H1 (cell line): ENCODE data around the gene CHST3. TPM values are rescaled to one million over a fixed set of nuclear protein-coding genes. Genes with fewer than 3 reads are reported as not detected.

Source experiments
- CTCF ChIA-PET: fragments of 300-600 bp; sonication (Branson Sonifier 250); formaldehyde crosslinking; loops from one replicate; lab custom pipeline; 2021; ENCODE audit not compliant: partially characterized antibody; lab: Charles Lee
- POLR2A ChIA-PET: fragments of 300-600 bp; sonication (Branson Sonifier 250); formaldehyde crosslinking; loops from one replicate; lab custom pipeline; 2021; ENCODE audit warnings: inconsistent platforms; ENCODE audit not compliant: partially characterized antibody; lab: Charles Lee
- DNase-seq, 2 experiments: peaks; one replicate each; pipeline versions ENCODE4 v3.0.0 to v3.0.0-alpha.2; 2010 to 2022; ENCODE audit warnings: low spot score in 2 of 2, low read depth in 1 of 2, mixed read lengths in 1 of 2
- FAIRE-seq: peaks from 2 replicates; lab custom pipeline; 2011; peaks lifted over from hg19 to GRCh38; lab: Jason Lieb, UNC
- H2AFZ ChIP-seq: 2 replicates; pipeline ENCODE4 v1.8.1; 2012; ENCODE audit warnings: low read length, inconsistent platforms
- H2AK5ac ChIP-seq: 2 replicates; pipeline ENCODE4 v1.6.1; 2013; ENCODE audit warnings: low read depth, low read length
- H2BK120ac ChIP-seq: replicated peaks from 2 replicates; pipeline ENCODE3; 2013; ENCODE audit warnings: low read depth, low read length, inconsistent platforms
- H2BK12ac ChIP-seq: 2 replicates; pipeline ENCODE4 v1.6.1; 2013; ENCODE audit warnings: low read depth, low read length
- H2BK15ac ChIP-seq: 2 replicates; pipeline ENCODE4 v1.6.1; 2013; ENCODE audit warnings: low read length
- H2BK20ac ChIP-seq: 2 replicates; pipeline ENCODE4 v1.6.1; 2013; ENCODE audit warnings: low read length
- H2BK5ac ChIP-seq: 2 replicates; pipeline ENCODE4 v1.6.1; 2013; ENCODE audit warnings: low read depth, low read length
- H3K14ac ChIP-seq: 2 replicates; pipeline ENCODE4 v1.6.1; 2013; ENCODE audit warnings: inconsistent platforms; ENCODE audit not compliant: insufficient read length
- H3K18ac ChIP-seq: 2 replicates; pipeline ENCODE4 v1.6.1; 2013; ENCODE audit warnings: low read length; ENCODE audit errors: extremely low read depth
- H3K23ac ChIP-seq: 2 replicates; pipeline ENCODE4 v1.6.1; 2013; ENCODE audit warnings: inconsistent platforms; ENCODE audit not compliant: insufficient read length
- H3K23me2 ChIP-seq: 2 replicates; pipeline ENCODE4 v1.6.1; 2013; ENCODE audit warnings: low read depth, low read length
- H3K27ac ChIP-seq: 2 replicates; pipeline ENCODE4 v1.6.1; 2011; ENCODE audit warnings: low read depth, low read length, inconsistent platforms
- H3K27me3 ChIP-seq, 4 experiments: replicated peaks in 1 of 4; 1 replicate in 1 of 4; 2 replicates in 3 of 4; pipeline versions ENCODE4 v1.6.1 to v1.8.1; 2011 to 2013; ENCODE audit warnings: low read length in 3 of 4, mild to moderate bottlenecking in 3 of 4, inconsistent platforms in 2 of 4, mixed read lengths in 2 of 4, moderate library complexity in 1 of 4; ENCODE audit not compliant: control insufficient read depth in 3 of 4, insufficient read depth in 3 of 4; ENCODE audit errors: extremely low read depth in 1 of 4
- H3K36me3 ChIP-seq, 4 experiments: 2 replicates each; pipeline versions ENCODE4 v1.6.1 to v1.8.1; 2011 to 2013; ENCODE audit warnings: mild to moderate bottlenecking in 4 of 4, low read length in 3 of 4, moderate library complexity in 2 of 4, control low read depth in 1 of 4, inconsistent platforms in 1 of 4; ENCODE audit not compliant: insufficient read depth in 4 of 4, control insufficient read depth in 2 of 4
- H3K4ac ChIP-seq: replicated peaks from 2 replicates; pipeline ENCODE3; 2013; ENCODE audit warnings: low read length, low read depth, mixed read lengths, inconsistent platforms; ENCODE audit not compliant: insufficient read length
- H3K4me1 ChIP-seq, 4 experiments: replicated peaks in 1 of 4; 1 replicate in 1 of 4; 2 replicates in 3 of 4; pipeline versions ENCODE4 v1.6.1 to v1.8.1; 2011 to 2013; ENCODE audit warnings: low read length in 3 of 4, inconsistent platforms in 2 of 4, mixed read lengths in 1 of 4; ENCODE audit not compliant: insufficient read depth in 4 of 4, control insufficient read depth in 3 of 4
- H3K4me2 ChIP-seq, 2 experiments: 2 replicates each; pipeline versions ENCODE4 v1.6.1 to v1.8.1; 2011 to 2013; ENCODE audit warnings: low read depth in 2 of 2, low read length in 2 of 2, control low read depth in 1 of 2, inconsistent platforms in 1 of 2, mild to moderate bottlenecking in 1 of 2; ENCODE audit not compliant: insufficient read depth in 1 of 2
- H3K4me3 ChIP-seq, 4 experiments: fragments of 200-600, 300-600 bp in 1 of 4; sonication (generic), shearing (Covaris generic), sonication (Bioruptor Twin) in 1 of 4; 2 replicates each; pipeline versions ENCODE4 v1.5.1 to v1.8.1; 2011 to 2016; ENCODE audit warnings: low read length in 4 of 4, low read depth in 3 of 4, control low read depth in 2 of 4, inconsistent platforms in 2 of 4, mild to moderate bottlenecking in 2 of 4, mixed read lengths in 1 of 4, moderate library complexity in 1 of 4; ENCODE audit not compliant: insufficient read depth in 2 of 4; ENCODE audit errors: extremely low read depth in 1 of 4
- H3K56ac ChIP-seq: replicated peaks from 2 replicates; pipeline ENCODE3; 2013; ENCODE audit warnings: low read depth, mild to moderate bottlenecking, mixed read lengths, low read length, inconsistent platforms; ENCODE audit not compliant: insufficient read length
- H3K79me1 ChIP-seq: 2 replicates; pipeline ENCODE4 v1.6.1; 2013; ENCODE audit warnings: low read depth, low read length, control low read depth
- H3K79me2 ChIP-seq, 2 experiments: 2 replicates each; pipeline versions ENCODE4 v1.6.1 to v1.8.1; 2012 to 2013; ENCODE audit warnings: low read length in 2 of 2, mild to moderate bottlenecking in 2 of 2, inconsistent platforms in 1 of 2; ENCODE audit not compliant: insufficient read depth in 2 of 2, control insufficient read depth in 1 of 2
- H3K9ac ChIP-seq, 4 experiments: replicated peaks in 1 of 4; 1 replicate in 1 of 4; 2 replicates in 3 of 4; pipeline versions ENCODE4 v1.6.1 to v1.8.1; 2011 to 2013; ENCODE audit warnings: low read depth in 3 of 4, low read length in 3 of 4, control low read depth in 2 of 4, mild to moderate bottlenecking in 2 of 4, moderate library complexity in 2 of 4, inconsistent platforms in 1 of 4; ENCODE audit errors: extremely low read depth in 1 of 4
- H3K9me3 ChIP-seq, 2 experiments: 2 replicates each; pipeline versions ENCODE4 v1.6.1 to v1.8.1; 2012 to 2013; ENCODE audit warnings: mild to moderate bottlenecking in 2 of 2, moderate library complexity in 2 of 2, control low read depth in 1 of 2, inconsistent platforms in 1 of 2, low read depth in 1 of 2, low read length in 1 of 2, mixed read lengths in 1 of 2; ENCODE audit not compliant: insufficient read depth in 2 of 2
- H4K20me1 ChIP-seq, 2 experiments: replicated peaks in 1 of 2; 2 replicates each; pipeline versions ENCODE3 to v1.8.1; 2011 to 2013; ENCODE audit warnings: inconsistent platforms in 2 of 2, low read length in 2 of 2, mild to moderate bottlenecking in 1 of 2; ENCODE audit not compliant: insufficient read depth in 2 of 2, control insufficient read depth in 1 of 2
- H4K5ac ChIP-seq: 2 replicates; pipeline ENCODE4 v1.6.1; 2013; ENCODE audit warnings: low read length, low read depth, mixed read lengths, inconsistent platforms; ENCODE audit not compliant: insufficient read length
- H4K8ac ChIP-seq: 2 replicates; pipeline ENCODE4 v1.8.0; 2013; ENCODE audit warnings: mild to moderate bottlenecking, moderate library complexity, low read length, inconsistent platforms; ENCODE audit not compliant: insufficient read depth; ENCODE audit errors: extremely low read depth
- H4K91ac ChIP-seq: replicated peaks from 2 replicates; pipeline ENCODE3; 2013; ENCODE audit warnings: low read length, mixed read lengths, inconsistent platforms; ENCODE audit not compliant: insufficient read length
- ASH2L ChIP-seq: fragments of 200-600, 300-600 bp; sonication (generic); IDR thresholded peaks from one replicate; pipeline ENCODE4 v1.7.1; 2017; ENCODE audit warnings: low read length
- BRCA1 ChIP-seq: IDR thresholded peaks from 2 replicates; pipeline ENCODE4 v1.6.1; 2012; ENCODE audit warnings: low read depth, low read length, improper control_type of control experiment
- CBX8 ChIP-seq: fragments of 300-800, 300-1000 bp; sonication (generic); IDR thresholded peaks from 2 replicates; pipeline ENCODE4 v1.7.1; 2016; ENCODE audit warnings: low read depth, low read length, borderline replicate concordance
- EZH2 ChIP-seq: fragments of 200-600 bp; sonication (generic); IDR thresholded peaks from 2 replicates; pipeline ENCODE4 v1.7.1; 2012; ENCODE audit warnings: low read depth, mild to moderate bottlenecking, moderate library complexity, low read length, inconsistent platforms; ENCODE audit not compliant: severe bottlenecking
- KDM4A ChIP-seq: IDR thresholded peaks from one replicate; pipeline ENCODE4 v1.7.1; 2012; ENCODE audit warnings: low read depth, mild to moderate bottlenecking, moderate library complexity, low read length, inconsistent platforms; ENCODE audit not compliant: severe bottlenecking
- NRF1 ChIP-seq: IDR thresholded peaks from 2 replicates; pipeline ENCODE4 v1.6.1; 2011; ENCODE audit warnings: mild to moderate bottlenecking, low read depth, low read length, improper control_type of control experiment
- RFX5 ChIP-seq: IDR thresholded peaks from 2 replicates; pipeline ENCODE4 v1.6.1; 2011; ENCODE audit warnings: low read depth, low read length, improper control_type of control experiment, borderline replicate concordance
- RNF2 ChIP-seq: fragments of 200-900, 300-1000 bp; sonication (generic); IDR thresholded peaks from 2 replicates; pipeline ENCODE4 v1.7.1; 2016; ENCODE audit warnings: borderline replicate concordance, low read depth, mild to moderate bottlenecking, antibody characterized with exemption, low read length; ENCODE audit not compliant: poor library complexity, severe bottlenecking; ENCODE audit errors: missing control alignments
- SUZ12 ChIP-seq: fragments of 200-600 bp; sonication (generic); IDR thresholded peaks from 2 replicates; pipeline ENCODE4 v1.6.1; 2012; ENCODE audit warnings: mild to moderate bottlenecking, inconsistent platforms, low read length, moderate library complexity, mixed read lengths
- YY1 ChIP-seq: IDR thresholded peaks from 2 replicates; pipeline ENCODE4 v1.6.1; 2011; ENCODE audit warnings: low read depth, mild to moderate bottlenecking, low read length
- WGBS, 2 experiments: shearing (Covaris generic) in 1 of 2; methylation state at CpG; one replicate each; pipeline versions ENCODE4 v1.1.6 to v1.1.7; 2013 to 2015; ENCODE audit warnings: low lambda C conversion rate in 2 of 2, mixed read lengths in 2 of 2, inconsistent platforms in 1 of 2, low coverage in 1 of 2, missing lambda C conversion rate in 1 of 2; ENCODE audit not compliant: insufficient replicate concordance in 2 of 2, insufficient coverage in 1 of 2, insufficient read length in 1 of 2; ENCODE audit errors: extremely low coverage in 1 of 2, missing lambda C conversion rate in 1 of 2; 5-methylcytosine and 5-hydroxymethylcytosine counted together
- polyA plus RNA-seq, 7 experiments: library from polyadenylated mRNA; depleted of rRNA in 3 of 7; stranded (reverse) in 5 of 7; unstranded in 2 of 7; fragments of >200 nt in 5 of 7; fragments of 200-250 nt in 2 of 7; gene quantifications; 1 replicate in 5 of 7; 2 replicates in 1 of 7; 4 replicates in 1 of 7; pipeline versions ENCODE4 v1.2.1 to v1.2.3, GENCODE V29; 2011 to 2013; ENCODE audit warnings: missing spikeins in 2 of 7, mixed read lengths in 2 of 7
- total RNA-seq: library from RNA; stranded (reverse); fragmentation: NEBNext Ultra II Directional; extraction: Animal tissue kit (Norgen Biotek cat#: 25700); gene quantifications from 2 replicates; pipeline ENCODE4 v1.2.1, GENCODE V29; 2021

The CHST3 gene
- total and polyA plus RNA-seq, 2 of the 8 experiments (the other 6 are each of a cell fraction or from before 2014, with no cell fraction given) = 2.0 to 5.8 TPM

GRCh38 chr10:72041491-72041890 lies 77.3 kb downstream of the CHST3 start:
- Histone ChIP-seq H3K27me3 (no peaks in the 10 kb centered on the region; a peak in 1 of 7 replicates), H3K23ac (no peak overlapping the region), H3K56ac (no peak overlapping the region), H3K9me3 (no peaks in the 10 kb centered on the region), H3K4me1 (peaks cover 0 to 6% (median 4%) of the 10 kb centered on the region in 4 experiments; a peak in 3 of 7 replicates), H3K79me2 (no peaks in the 10 kb centered on the region), H3K4ac (no peak overlapping the region), H2BK15ac (no peak overlapping the region), H3K18ac (no peak overlapping the region), H3K27ac (no peak overlapping the region), H3K79me1 (no peaks in the 10 kb centered on the region), H4K8ac (no peak overlapping the region), H2BK5ac (no peak overlapping the region), H4K91ac (no peak overlapping the region), H3K36me3 (no peaks in the 10 kb centered on the region), H3K9ac (no peak overlapping the region), H3K4me3 (no peak overlapping the region), H4K5ac (no peak overlapping the region), H2BK120ac (no peak overlapping the region), H3K14ac (no peak overlapping the region), H2AFZ (no peak overlapping the region), H2BK12ac (no peak overlapping the region), H2AK5ac (peak overlapping the region; percentile 53; the same call in 1 of the 2 replicates), H4K20me1 (peaks cover 0 to 2% of the 10 kb centered on the region in 2 experiments), H2BK20ac (no peak overlapping the region; the same call in 1 of the 2 replicates), H3K4me2 (no peak overlapping the region), H3K23me2 (no peaks in the 10 kb centered on the region)
- no peak for FAIRE-seq
- CTCF ChIA-PET = interaction anchor here (1.3 to 4.2 kb wide), 3 partner anchors 8 to 84 kb away, joined by 3 to 42 read pairs (median 7); no protein-coding TSS in a partner anchor
- 78% methylated on average over 6 of the region's 6 CpGs; no CpG with 5 or more reads in 1 of the 2 experiments for WGBS, 2 experiments
- no peak for DNase-seq
- POLR2A ChIA-PET = no interaction called here
- TF ChIP-seq BRCA1 (no peak), KDM4A (no peak), CBX8 (no peak), RFX5 (no peak), EZH2 (no peak), YY1 (no peak), RNF2 (no peak), SUZ12 (no peak), NRF1 (no peak), ASH2L (no peak)
